HEK293 (cell line): Measurements from ENCODE around the gene SREBF2.

ENCODE experiments used
- CTCF ChIA-PET: fragments of 350-600 bp; formaldehyde crosslinking; extraction: SDS; loops from one replicate; lab custom pipeline; 2021; ENCODE audit warnings: antibody characterized with exemption; lab: Yijun Ruan, JAX
- POLR2A ChIA-PET: fragments of 300-600 bp; formaldehyde crosslinking; extraction: SDS; loops from one replicate; lab custom pipeline; 2020; ENCODE audit warnings: antibody characterized with exemption, inconsistent platforms; lab: Yijun Ruan, JAX
- H3K27ac ChIP-seq: fragments of 200-500 bp; sonication (Bioruptor generic); 2 replicates; pipeline ENCODE4 v1.5.1; 2014; ENCODE audit warnings: low read depth, low read length, control low read depth, inconsistent platforms; ENCODE audit errors: extremely low read depth
- H3K36me3 ChIP-seq, 2 experiments: fragments of 200-500 bp in 1 of 2; sonication (Bioruptor generic) in 1 of 2; 1 replicate in 1 of 2; 2 replicates in 1 of 2; pipeline ENCODE4 v1.5.1; 2014 to 2017; ENCODE audit warnings: inconsistent platforms in 2 of 2, low read length in 2 of 2; ENCODE audit not compliant: control insufficient read depth in 2 of 2, insufficient read depth in 1 of 2
- H3K4me1 ChIP-seq: fragments of 200-500 bp; sonication (Bioruptor generic); 2 replicates; pipeline ENCODE4 v1.5.1; 2014; ENCODE audit warnings: mild to moderate bottlenecking, low read length, inconsistent platforms; ENCODE audit not compliant: control insufficient read depth, insufficient read depth
- H3K4me3 ChIP-seq: 2 replicates; pipeline ENCODE4 v1.5.1; 2011; ENCODE audit warnings: low read depth, mild to moderate bottlenecking, control low read depth, low read length, moderate library complexity
- H3K9me3 ChIP-seq: fragments of 200-500 bp; sonication (Bioruptor generic); 2 replicates; pipeline ENCODE4 v1.5.1; 2014; ENCODE audit warnings: low read depth, low read length, inconsistent platforms; ENCODE audit not compliant: control insufficient read depth, insufficient read depth
- HOXA7 ChIP-seq: sonication (generic); formaldehyde crosslinking; IDR thresholded peaks from 2 replicates; pipeline ENCODE4 v1.8.1; 2022; ENCODE audit warnings: missing genetic modification reagents, borderline replicate concordance
- REST ChIP-seq: fragments of 450-650 bp; formaldehyde crosslinking; IDR thresholded peaks from 2 replicates; pipeline ENCODE4 v1.5.1; 2016; ENCODE audit warnings: missing biosample characterization, missing genetic modification characterization
- YY2 ChIP-seq: fragments of 450-650 bp; formaldehyde crosslinking; IDR thresholded peaks from 2 replicates; pipeline ENCODE4 v1.5.1; 2016; ENCODE audit warnings: missing biosample characterization, missing genetic modification characterization
- ZBTB11 ChIP-seq: fragments of 450-650 bp; formaldehyde crosslinking; conservative IDR thresholded peaks from 2 replicates; pipeline ENCODE4 v1.5.1; 2016; ENCODE audit warnings: low read depth, missing biosample characterization, missing genetic modification characterization
- ZBTB20 ChIP-seq: fragments of 450-650 bp; formaldehyde crosslinking; IDR thresholded peaks from 2 replicates; pipeline ENCODE4 v1.5.1; 2016; ENCODE audit warnings: missing biosample characterization, missing genetic modification characterization
- ZNF114 ChIP-seq: fragments of 450-650 bp; formaldehyde crosslinking; IDR thresholded peaks from 2 replicates; pipeline ENCODE4 v1.5.0; 2017; ENCODE audit warnings: missing biosample characterization, missing genetic modification characterization
- ZNF16 ChIP-seq: fragments of 450-650 bp; formaldehyde crosslinking; IDR thresholded peaks from 2 replicates; pipeline ENCODE4 v1.5.1; 2016; ENCODE audit warnings: low read depth, missing biosample characterization, missing genetic modification characterization
- ZNF169 ChIP-seq: fragments of 450-650 bp; formaldehyde crosslinking; IDR thresholded peaks from 2 replicates; pipeline ENCODE4 v1.5.1; 2016; ENCODE audit warnings: missing biosample characterization, missing genetic modification characterization
- ZNF362 ChIP-seq: fragments of 450-650 bp; formaldehyde crosslinking; IDR thresholded peaks from 2 replicates; pipeline ENCODE4 v1.5.1; 2016; ENCODE audit warnings: missing biosample characterization, missing genetic modification characterization
- ZNF501 ChIP-seq: fragments of 450-650 bp; formaldehyde crosslinking; IDR thresholded peaks from 2 replicates; pipeline ENCODE4 v1.5.1; 2016; ENCODE audit warnings: missing biosample characterization, missing genetic modification characterization
- ZNF513 ChIP-seq: fragments of 450-650 bp; IDR thresholded peaks from 2 replicates; pipeline ENCODE4 v1.5.1; 2018; ENCODE audit warnings: missing biosample characterization, missing genetic modification characterization
- ZNF621 ChIP-seq: fragments of 450-650 bp; formaldehyde crosslinking; IDR thresholded peaks from 2 replicates; pipeline ENCODE4 v1.5.1; 2017; ENCODE audit warnings: missing biosample characterization, missing genetic modification characterization
- ZNF843 ChIP-seq: fragments of 450-650 bp; formaldehyde crosslinking; IDR thresholded peaks from 2 replicates; pipeline ENCODE4 v1.5.1; 2016; ENCODE audit warnings: missing biosample characterization, missing genetic modification characterization
- ZSCAN18 ChIP-seq: fragments of 450-650 bp; formaldehyde crosslinking; IDR thresholded peaks from 2 replicates; pipeline ENCODE4 v1.5.1; 2016; ENCODE audit warnings: missing biosample characterization, missing genetic modification characterization

SREBF2 gene

GRCh38 chr22:41818011-41818410 lies 14.9 kb upstream of the SREBF2 start (continued):
- TF ChIP-seq REST (tag by site-specific recombination) (no peak), YY2 (tag by site-specific recombination) (no peak), ZNF843 (no peak), ZNF114 (tag by site-specific recombination) (no peak), ZNF362 (tag by site-specific recombination) (no peak), ZNF16 (tag by site-specific recombination) (no peak), ZNF501 (tag by site-specific recombination) (no peak)

GRCh38 chr22:41818596-41818995 lies 14.3 kb upstream of the SREBF2 start:
- H3K4me1 ChIP-seq: no peaks in the 10 kb centered on the region
- TF ChIP-seq ZBTB11 (tag by site-specific recombination) (no peak), ZNF513 (tag by site-specific recombination) (no peak), ZSCAN18 (tag by site-specific recombination) (no peak), ZBTB20 (tag by site-specific recombination) (no peak), ZNF621 (tag by site-specific recombination) (no peak), ZNF169 (tag by site-specific recombination) (no peak), HOXA7 (CRISPR knock-in tag) (no peak)
- H3K27ac ChIP-seq: no peak overlapping the region
- CTCF ChIA-PET: interaction anchor here (0.5 to 1.6 kb wide), 4 partner anchors 13 to 294 kb away, joined by 3 to 4 read pairs (median 3); no protein-coding TSS in a partner anchor
- H3K4me3 ChIP-seq: no peak overlapping the region
- no peaks in the 10 kb centered on the region for H3K9me3 ChIP-seq
- POLR2A ChIA-PET: no interaction called here
- H3K36me3 ChIP-seq: peaks cover 10 to 59% of the 10 kb centered on the region in 2 experiments; a peak in 2 of 3 replicates
